Pulmonary artery endothelial cell (primary cell): ENCODE data around the gene ARGFX. TPM values are rescaled to one million over a fixed set of nuclear protein-coding genes. Genes with fewer than 3 reads are reported as not detected.
"Not testable (repeated sequence)": the region's sequence is repeated elsewhere in the genome, so short reads cannot be mapped to it uniquely, and the experiment has no call there.

Experiments used
- DNase-seq: peaks from one replicate; pipeline ENCODE4 v3.0.0-alpha.2; 2011; ENCODE audit warnings: low read depth, low spot score
- total RNA-seq: library from RNA; depleted of rRNA; stranded (reverse); fragments of >200 nt; gene quantifications from 2 replicates; pipeline ENCODE4 v1.2.3, GENCODE V29; 2014

ARGFX gene
- total RNA-seq, 1 donor from 2014 or later, result not detected

- DNase-seq, result not testable (repeated sequence)
Measured at GRCh38 chr3:121599900-121600299, 32.2 kb downstream of the ARGFX start.

GRCh38 chr3:121601212-121601812 is 33.6 kb downstream of the ARGFX start:
- no peak for DNase-seq

GRCh38 chr3:121604759-121605158 is 37.0 kb downstream of the ARGFX start:
- DNase-seq, result no peak

- DNase-seq, result no peak
Measured at GRCh38 chr3:121606106-121606505, 38.4 kb downstream of the ARGFX start.

Other genes with a start within 250 kb of the ARGFX start
- gene POLQ, start 22.0 kb upstream of the ARGFX start, total RNA-seq, result 5.9 and 12.5 TPM in 2 replicates
- gene FBXO40, start 25.4 kb downstream of the ARGFX start, total RNA-seq, result under 0.01 TPM in 1 of 2 replicates, not detected in the other
- gene HCLS1, start 93.0 kb downstream of the ARGFX start, total RNA-seq, result 48.7 and 66.3 TPM in 2 replicates
- 39.3 and 41.0 TPM in 2 replicates for gene GOLGB1, start 181.8 kb downstream of the ARGFX start, total RNA-seq